ENCODE measurements around the gene CCDC188.
A peak's percentile ranks its signal among the peaks of the same experiment; 100 is the strongest.

CCDC188 gene

GRCh38 chr22:20131859-20132685, 18.8 kb downstream of the CCDC188 start:
- no peak for DNase-seq

DNA sequence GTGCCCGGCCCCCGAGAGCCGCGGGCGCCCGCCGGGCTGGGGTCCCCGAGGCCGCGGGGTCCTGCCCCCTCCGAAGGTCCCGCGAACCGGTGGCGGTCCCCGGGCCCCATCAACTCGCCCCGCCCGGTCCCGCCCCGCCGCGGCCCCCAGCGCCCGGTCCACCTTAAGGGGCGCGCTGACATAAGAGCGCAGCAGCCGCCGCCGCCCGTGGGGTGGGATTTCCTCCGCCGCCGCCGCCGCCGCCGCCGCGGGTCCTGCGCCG, 19.3 kb downstream of the CCDC188 start, which contains the start of gene ZDHHC8:
Gene ZDHHC8, plus strand, starts transcription at position 208 of the 262 bp plus-strand sequence. CDS start 144 bp downstream, outside the sequence.
- peak; percentile 44 for DNase-seq

DNA sequence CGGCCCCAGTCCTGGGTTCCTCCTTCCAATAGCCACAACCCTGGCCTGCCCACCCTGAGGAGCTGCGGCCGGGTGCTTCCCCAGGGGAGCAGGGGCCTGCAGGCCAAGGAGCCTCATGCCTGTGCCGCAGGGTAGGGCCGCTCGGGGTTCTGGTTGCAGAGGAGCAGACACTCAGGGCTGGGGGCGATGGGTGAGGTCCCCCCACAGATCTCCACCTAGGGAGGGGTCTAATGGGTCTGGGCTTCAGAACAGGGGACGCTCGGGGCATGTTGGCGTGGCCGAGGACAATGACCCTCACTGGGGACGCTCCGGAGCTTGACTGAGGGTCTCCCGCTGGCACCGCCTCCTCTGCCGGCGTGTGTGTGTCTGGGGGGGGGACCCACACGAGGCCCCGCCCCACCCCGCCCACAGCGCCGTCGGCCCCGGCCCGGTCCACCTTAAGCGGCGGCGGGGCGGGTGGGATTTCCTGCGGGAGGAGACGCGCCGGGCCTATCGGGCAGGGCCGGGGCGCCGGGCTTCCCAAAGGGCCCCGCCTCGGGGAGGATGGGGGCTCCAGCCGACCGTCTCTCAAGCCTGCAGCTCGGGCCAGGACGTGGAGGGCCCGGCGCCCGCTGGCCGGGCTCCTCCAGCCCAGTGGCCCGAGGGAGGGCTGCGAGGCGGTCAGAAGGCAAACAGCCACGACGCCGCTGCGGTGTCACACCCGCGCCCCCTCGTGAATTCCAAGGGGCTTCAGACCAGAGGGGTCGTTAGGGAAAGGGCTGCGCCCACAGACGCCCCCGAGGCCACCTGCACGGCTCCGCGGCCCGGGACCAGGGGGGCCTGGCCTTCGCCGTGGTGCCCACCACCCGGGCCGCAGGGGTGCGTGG, 19.9 kb downstream of the CCDC188 start:
- DNase-seq = peak; percentile 84

DNA sequence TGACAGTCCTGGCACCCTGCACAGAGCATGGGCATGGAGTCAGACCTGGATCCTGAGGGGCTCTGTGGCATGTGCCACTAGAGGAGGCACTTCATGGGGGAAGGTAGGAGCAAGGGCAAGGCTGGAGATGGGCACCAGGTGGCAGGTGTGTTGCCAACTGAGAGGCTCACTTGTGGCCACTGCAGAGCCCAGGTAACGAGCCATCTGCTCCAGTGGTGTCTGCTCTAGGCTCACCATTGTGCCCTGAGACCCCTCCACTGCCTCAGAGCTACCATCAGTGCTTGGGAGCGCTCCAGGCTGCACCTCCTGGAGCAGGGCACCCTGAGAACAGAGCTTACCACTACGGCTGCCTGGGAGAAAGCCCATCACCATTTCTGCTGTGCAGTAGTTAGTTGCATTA, 20.5 kb downstream of the CCDC188 start:
- no peak for DNase-seq

DNA sequence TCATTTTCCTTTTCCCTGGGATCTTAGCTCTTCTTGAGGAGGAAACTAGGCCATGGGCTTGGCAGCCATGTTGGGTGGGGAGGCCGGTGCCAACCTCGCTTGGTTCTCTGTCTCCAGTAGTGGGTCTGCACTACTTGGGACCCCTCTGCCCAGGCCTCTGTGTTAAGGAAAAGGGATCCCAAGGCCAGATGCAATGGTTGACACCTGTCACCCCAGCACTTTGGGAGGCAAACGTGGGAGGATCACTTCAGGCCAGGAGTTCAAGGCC, 21.2 kb downstream of the CCDC188 start:
- no peak for DNase-seq

DNA sequence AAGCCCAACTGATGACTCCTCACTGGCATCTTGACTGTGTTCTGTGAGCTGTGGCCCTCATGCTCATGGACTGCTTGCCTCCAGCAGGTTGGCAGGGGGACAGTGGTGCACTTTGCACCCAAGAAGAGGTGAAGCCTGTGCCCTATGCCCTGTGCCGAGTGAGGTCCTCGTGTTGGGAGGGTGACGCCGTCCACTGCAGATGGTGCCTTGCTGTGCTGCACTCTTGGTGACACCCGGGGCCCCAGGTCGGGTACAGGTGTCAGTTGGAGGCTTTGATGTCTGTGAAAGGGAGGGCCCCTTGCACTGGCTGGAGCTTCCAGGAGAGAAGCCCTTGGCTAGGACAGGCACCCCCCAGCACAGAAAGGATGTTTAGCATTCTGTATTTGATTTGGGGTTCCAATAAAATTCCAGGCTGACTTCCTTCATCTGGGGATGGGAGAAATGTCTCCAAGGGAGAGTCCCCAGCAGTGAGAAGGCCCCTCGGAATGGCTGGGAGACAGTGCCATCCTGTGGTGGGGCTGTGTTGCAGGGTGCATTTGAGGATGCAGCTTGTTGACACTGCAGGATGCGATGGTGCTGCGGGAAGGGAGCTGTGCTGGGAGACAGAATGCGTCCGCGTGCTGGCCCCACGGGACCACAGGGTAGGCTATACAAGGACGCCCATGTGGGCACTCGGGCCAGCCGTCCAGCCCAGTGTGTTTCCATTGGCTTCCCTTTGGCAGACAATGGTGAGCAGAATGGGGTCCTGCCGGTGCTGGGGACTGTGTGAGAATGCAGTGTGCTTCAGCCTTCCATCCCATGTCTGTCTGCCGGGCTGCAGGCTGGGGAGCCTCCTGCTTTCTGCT, 21.7 kb downstream of the CCDC188 start:
- DNase-seq = peak; percentile 61

GRCh38 chr22:20128619-20128901, 22.3 kb downstream of the CCDC188 start:
- no peak for DNase-seq

DNA sequence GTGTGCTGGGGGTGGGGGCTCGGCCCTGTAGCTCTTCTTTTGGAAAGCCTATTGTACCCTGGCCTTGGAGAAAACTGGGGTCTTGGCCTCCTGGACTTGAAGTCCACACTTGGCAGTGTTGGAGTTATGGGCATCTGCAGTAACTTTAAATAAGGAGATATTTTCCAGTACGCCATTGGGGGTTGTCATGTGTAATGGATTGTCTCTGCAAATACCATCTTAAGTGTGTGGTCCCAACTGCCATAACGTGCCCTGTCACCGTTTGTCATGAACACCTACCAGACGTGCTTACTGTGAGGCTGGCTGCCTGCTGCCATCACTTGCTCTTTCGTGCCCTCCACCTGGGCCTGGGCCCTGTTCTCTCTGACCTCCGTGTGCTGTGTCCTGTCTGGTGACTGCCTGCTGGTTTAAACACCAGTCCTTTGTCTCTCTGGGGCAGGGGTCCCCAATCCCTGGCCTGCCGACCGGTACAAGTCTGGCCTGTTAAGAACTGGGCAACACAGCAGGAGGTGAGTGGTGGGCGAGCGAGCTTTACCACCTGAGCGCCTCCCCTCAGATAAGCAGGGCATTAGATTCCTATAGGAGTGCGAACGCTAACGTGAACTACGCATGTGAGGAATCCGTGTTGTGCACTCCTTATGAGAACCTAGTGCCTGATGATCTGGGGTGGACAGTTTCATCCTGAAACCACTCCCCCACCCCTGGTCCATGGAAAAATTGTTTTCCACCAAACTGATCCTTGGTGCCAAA, 22.8 kb downstream of the CCDC188 start:
- no peak for DNase-seq

- DNase-seq = no peak
These were observed 23.5 kb downstream of the CCDC188 start for GRCh38 chr22:20127318-20127868.

DNA sequence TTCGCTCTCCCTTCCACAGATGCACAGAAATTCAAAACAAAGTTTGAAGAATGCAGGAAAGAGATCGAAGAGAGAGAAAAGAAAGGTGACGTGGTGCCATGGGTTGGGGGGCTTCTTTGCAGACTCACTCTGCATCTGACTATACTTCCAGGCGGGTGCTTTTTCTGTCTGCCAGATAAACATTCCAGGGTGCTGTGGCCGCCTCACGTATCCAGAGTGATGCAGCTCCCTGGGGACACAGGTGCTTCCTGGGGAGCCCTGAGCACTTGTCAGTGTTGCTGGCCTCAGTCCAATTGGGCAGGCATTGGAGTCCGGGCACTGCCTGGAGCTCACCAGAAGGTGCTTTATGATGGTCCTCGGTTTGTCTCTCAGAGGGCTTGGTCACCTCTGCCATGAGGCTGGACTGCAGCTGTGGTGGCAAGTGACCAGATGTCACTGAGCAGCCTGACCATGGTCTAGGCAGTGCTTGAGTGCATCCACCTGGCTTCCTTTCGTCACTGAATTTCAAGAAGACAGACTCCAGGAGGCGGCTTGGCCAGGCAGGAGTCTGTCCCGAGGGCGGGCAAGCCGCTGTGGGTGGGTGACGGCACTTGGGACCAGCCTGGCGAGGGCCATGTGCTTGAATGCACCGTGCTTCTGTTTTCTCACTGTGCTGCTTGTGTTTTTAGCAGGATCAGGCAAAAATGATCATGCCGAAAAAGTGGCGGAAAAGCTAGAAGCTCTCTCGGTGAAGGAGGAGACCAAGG, 24.4 kb downstream of the CCDC188 start:
- no peak for DNase-seq

GRCh38 chr22:20125201-20126174, 25.4 kb downstream of the CCDC188 start:
- DNase-seq = no peak

GRCh38 chr22:20124083-20124787, 26.6 kb downstream of the CCDC188 start:
- no peak for DNase-seq

- DNase-seq = no peak
These were observed 27.3 kb downstream of the CCDC188 start for GRCh38 chr22:20123366-20124082.

DNA sequence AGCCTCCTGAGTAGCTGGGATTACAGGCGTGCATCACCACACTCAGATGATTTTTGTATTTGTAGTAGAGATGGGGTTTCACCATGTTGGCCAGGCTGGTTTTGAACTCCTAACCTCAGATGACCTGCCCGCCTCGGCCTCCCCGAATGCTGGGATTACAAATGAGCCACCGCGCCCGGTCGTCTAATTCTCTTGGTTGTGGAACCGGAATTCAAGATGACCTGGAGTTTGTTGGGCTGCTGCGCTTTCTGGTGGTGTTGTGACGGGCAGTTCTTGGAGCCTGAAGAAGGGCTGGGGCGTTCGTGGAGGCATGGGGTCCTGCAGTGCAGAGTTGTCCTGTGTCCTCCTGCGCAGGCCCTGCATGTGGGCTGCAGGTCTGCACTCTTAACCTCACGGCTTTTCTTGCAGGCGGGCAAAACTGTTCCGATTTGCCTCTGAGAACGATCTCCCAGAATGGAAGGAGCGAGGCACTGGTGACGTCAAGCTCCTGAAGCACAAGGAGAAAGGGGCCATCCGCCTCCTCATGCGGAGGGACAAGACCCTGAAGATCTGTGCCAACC, 28.9 kb downstream of the CCDC188 start:
- no peak for DNase-seq

DNA sequence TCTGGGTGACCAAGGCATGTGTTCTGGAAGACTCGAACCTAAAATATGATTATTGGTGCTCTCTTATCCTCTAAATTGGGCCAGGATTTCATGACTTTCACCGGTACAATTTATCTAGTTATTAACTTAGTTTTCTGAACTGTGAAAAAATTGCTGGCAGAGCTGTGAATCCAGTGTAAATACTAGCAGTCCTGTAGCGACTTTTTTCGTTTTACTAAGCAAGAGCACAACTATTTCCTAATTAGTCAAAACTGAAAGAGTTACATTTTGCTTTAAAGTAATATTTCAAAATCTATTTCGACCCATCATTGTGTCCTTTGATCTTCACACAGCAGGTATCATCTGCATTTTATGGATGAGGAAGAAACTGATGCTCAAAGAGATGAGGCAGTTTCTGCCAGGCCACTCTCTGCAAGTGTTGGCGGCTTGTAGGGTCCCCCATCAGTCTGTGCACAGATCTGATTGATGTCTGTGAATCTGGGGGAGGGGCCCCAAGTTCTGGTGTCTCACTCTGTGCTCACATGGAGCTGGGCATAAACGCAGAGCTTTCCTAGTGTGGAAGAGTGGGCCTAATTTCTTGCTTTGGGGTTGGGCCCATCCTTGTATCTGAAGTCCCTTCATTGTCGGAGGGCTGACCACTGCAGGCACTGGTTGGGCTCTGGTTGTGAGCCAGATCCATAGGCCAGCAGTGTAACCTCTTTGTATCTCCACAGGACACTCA, 32.4 kb downstream of the CCDC188 start:
- DNase-seq = no peak

- DNase-seq = peak; percentile 87
These were observed 33.1 kb downstream of the CCDC188 start for GRCh38 chr22:20117633-20118299.

DNA sequence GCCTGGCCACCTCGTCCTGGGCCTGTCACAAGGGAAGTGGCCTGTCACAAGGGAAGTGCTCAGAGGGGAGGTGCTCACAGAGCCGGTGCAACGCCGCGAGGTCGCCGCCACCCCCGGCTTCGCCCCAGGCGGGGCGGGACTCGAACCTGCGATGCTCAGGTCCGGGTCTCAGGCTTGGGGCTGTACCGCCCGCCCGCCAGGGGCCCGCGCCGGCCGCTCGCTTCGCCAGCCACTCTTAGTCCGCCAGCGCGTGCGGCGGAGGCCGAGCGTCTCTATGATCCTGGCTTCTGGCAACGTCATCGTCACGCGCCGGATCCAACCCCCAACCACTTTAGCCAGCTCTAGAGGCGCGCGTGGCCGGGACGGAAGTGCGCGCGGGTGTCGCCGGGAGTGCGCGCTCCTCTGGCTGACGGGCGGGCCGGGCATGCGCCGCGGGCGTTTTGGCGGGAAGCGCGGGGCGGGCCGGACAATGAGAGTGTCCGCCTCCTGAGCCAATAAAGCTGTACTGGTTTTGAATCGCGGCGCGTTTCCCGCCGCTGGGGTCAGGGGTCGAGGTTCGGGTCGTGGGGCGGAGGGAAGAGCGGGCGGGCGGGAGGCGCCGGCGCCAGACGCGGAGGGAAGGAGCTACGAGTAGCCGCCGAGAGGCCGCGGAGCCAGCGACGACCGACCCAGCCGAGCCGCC, 33.8 kb downstream of the CCDC188 start, which contains the start of gene TRMT2A:
Gene TRMT2A, minus strand, starts transcription at position 276 of the 682 bp plus-strand sequence. CDS start 320 bp downstream, outside the sequence.
- peak; percentile 97 for DNase-seq

Measured in stimulated activated CD4-positive, alpha-beta T cell treated with anti-CD3 and anti-CD28 coated beads, Interleukin-4, amount 100 ng/mL, for 24 hours (primary cell).